ENCODE measurements around the gene STX2. TPM values are rescaled to one million over a fixed set of nuclear protein-coding genes. Genes with fewer than 3 reads are reported as not detected.
"Not testable (repeated sequence)": the region's sequence is repeated elsewhere in the genome, so short reads cannot be mapped to it uniquely, and the experiment has no call there.

Gene STX2
- total RNA-seq, result 14.0 to 17.3 TPM (median 16.7 TPM) in 3 replicates

- TF ChIP-seq CTCF (IDR thresholded peaks at IDR 0.05; ENCODE audit: unreplicated experiment), result no peak
- H3K27ac Mint-ChIP-seq, result peak within 1 kb of the TSS; percentile 76
These were observed at the start of gene STX2 for GRCh38 chr12:130838951-130839769. TSS of gene STX2 (minus strand) at chr12:130839250. CDS start at chr12:130839099, 151 bp downstream.

GRCh38 chr12:130887190-130887589 is 48.1 kb upstream of the STX2 start:
- H3K4me1 Mint-ChIP-seq; H3K9me3 Mint-ChIP-seq; H3K27me3 Mint-ChIP-seq (ENCODE audit: low read depth); H3K27ac Mint-ChIP-seq; H3K36me3 Mint-ChIP-seq; H3K4me3 Mint-ChIP-seq; DNase-seq (ENCODE audit: low spot score in 2 of 2, unreplicated experiment in 2 of 2): not testable (repeated sequence)

More at GRCh38 chr12:130838951-130839769, at the start of gene STX2:
- H3K4me1 Mint-ChIP-seq, result peaks cover 18% of the 10 kb centered on the region
- no peaks in the 10 kb centered on the region for H3K9me3 Mint-ChIP-seq
- H3K36me3 Mint-ChIP-seq, result no peaks in the 10 kb centered on the region
- H3K4me3 Mint-ChIP-seq, result peak within 1 kb of the TSS; percentile 73
- DNase-seq (ENCODE audit: low spot score in 2 of 2, unreplicated experiment in 2 of 2), result peak; percentile 87 to 95
- peaks cover 2% of the 10 kb centered on the region for H3K27me3 Mint-ChIP-seq (ENCODE audit: low read depth)

GRCh38 chr12:130881548-130881947 is 42.5 kb upstream of the STX2 start:
- H3K27ac Mint-ChIP-seq, result no peak overlapping the region
- no peaks in the 10 kb centered on the region for H3K9me3 Mint-ChIP-seq
- TF ChIP-seq CTCF (IDR thresholded peaks at IDR 0.05; ENCODE audit: unreplicated experiment), result no peak
- peaks cover 3% of the 10 kb centered on the region for H3K27me3 Mint-ChIP-seq (ENCODE audit: low read depth)
- peaks cover 12% of the 10 kb centered on the region for H3K4me1 Mint-ChIP-seq
- DNase-seq (ENCODE audit: low spot score in 2 of 2, unreplicated experiment in 2 of 2), result no peak
- H3K36me3 Mint-ChIP-seq, result peaks cover 2% of the 10 kb centered on the region
- H3K4me3 Mint-ChIP-seq, result no peak overlapping the region

GRCh38 chr12:130881046-130881445 is 42.0 kb upstream of the STX2 start:
- Mint-ChIP-seq H3K9me3 (no peaks in the 10 kb centered on the region), H3K36me3 (peaks cover 2% of the 10 kb centered on the region), H3K27ac (no peak overlapping the region), H3K27me3 (ENCODE audit: low read depth) (peaks cover 3% of the 10 kb centered on the region), H3K4me1 (peaks cover 12% of the 10 kb centered on the region), H3K4me3 (no peak overlapping the region)
- no peak for TF ChIP-seq CTCF (IDR thresholded peaks at IDR 0.05; ENCODE audit: unreplicated experiment)
- DNase-seq (ENCODE audit: low spot score in 2 of 2, unreplicated experiment in 2 of 2), result no peak

- H3K4me3 Mint-ChIP-seq, result no peak overlapping the region
These were observed 41.4 kb upstream of the STX2 start for GRCh38 chr12:130880411-130880885.

More at GRCh38 chr12:130880411-130880885, 41.4 kb upstream of the STX2 start:
- no peak overlapping the region for H3K27ac Mint-ChIP-seq
- no peak for TF ChIP-seq CTCF (IDR thresholded peaks at IDR 0.05; ENCODE audit: unreplicated experiment)
- peaks cover 7% of the 10 kb centered on the region for H3K36me3 Mint-ChIP-seq
- H3K4me1 Mint-ChIP-seq, result peaks cover 13% of the 10 kb centered on the region
- H3K9me3 Mint-ChIP-seq, result no peaks in the 10 kb centered on the region
- H3K27me3 Mint-ChIP-seq (ENCODE audit: low read depth), result peaks cover 3% of the 10 kb centered on the region
- no peak for DNase-seq (ENCODE audit: low spot score in 2 of 2, unreplicated experiment in 2 of 2)
